ENCODE results near the gene MLLT10. TPM values are rescaled to one million over a fixed set of nuclear protein-coding genes. Genes with fewer than 3 reads are reported as not detected.

Gene MLLT10
- total and polyA plus RNA-seq, 5 experiments from 2014 or later, result 3.5 to 64.7 (median 4.6) TPM

DNA sequence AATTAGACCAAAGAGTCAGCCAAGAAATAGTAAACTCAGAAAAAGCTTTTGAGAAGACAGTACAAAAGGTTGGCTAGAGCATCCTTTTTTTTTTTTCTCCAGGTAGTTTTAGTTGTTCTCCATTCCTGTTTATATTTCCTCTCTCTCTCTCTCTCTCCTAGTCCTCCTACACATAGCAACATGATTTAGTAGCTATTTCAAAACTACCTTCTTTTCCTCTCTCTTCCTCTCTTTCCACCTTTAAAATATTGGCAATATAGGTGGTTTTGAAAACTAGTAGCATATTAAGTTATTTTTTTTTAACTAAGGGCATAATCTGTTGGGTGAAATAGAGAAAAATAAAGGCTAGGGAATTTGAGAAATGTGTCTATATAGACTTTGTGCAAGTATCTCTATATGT, 13.5 kb upstream of the MLLT10 start:
- Mint-ChIP-seq H3K9me3 (no peaks in the 10 kb centered on the region), H3K27me3 (peaks cover 53 to 88% (median 69%) of the 10 kb centered on the region in 5 donors), H3K27ac (no peak overlapping the region), H3K4me1 (peaks cover 24 to 52% (median 44%) of the 10 kb centered on the region in 4 donors), H3K36me3 (peaks cover 0 to 5% (median 3%) of the 10 kb centered on the region in 3 donors), H3K4me3 (peak overlapping the region in 6 of 10 donors; percentile 4 to 52 (median 38))
- no peak for ATAC-seq
- POLR2A ChIA-PET, result interaction anchor here (0.9 to 3.4 kb wide), 2 partner anchors 12 to 27 kb away, joined by 3 to 11 read pairs; partner anchors contain the start of gene MLLT10
- DNase-seq, result no peak

GRCh38 chr10:21520949-21521348, 13.1 kb upstream of the MLLT10 start:
- ATAC-seq (no peak), DNase-seq (no peak)
- POLR2A ChIA-PET, result interaction anchor here (0.9 to 3.4 kb wide), 2 partner anchors 12 to 28 kb away, joined by 3 to 11 read pairs; partner anchors contain the start of gene MLLT10
- Mint-ChIP-seq H3K4me3 (peak overlapping the region in 2 of 10 donors; percentile 3 to 39), H3K9me3 (no peaks in the 10 kb centered on the region), H3K4me1 (peaks cover 23 to 51% (median 44%) of the 10 kb centered on the region in 4 donors), H3K27ac (peak overlapping the region in 1 of 10 donors; percentile 31), H3K27me3 (peaks cover 50 to 87% (median 65%) of the 10 kb centered on the region in 5 donors), H3K36me3 (peaks cover 0 to 5% (median 3%) of the 10 kb centered on the region in 3 donors)

GRCh38 chr10:21521751-21522533, 12.1 kb upstream of the MLLT10 start:
- Mint-ChIP-seq H3K4me1 (peaks cover 26 to 53% (median 46%) of the 10 kb centered on the region in 4 donors), H3K27me3 (peaks cover 53 to 90% (median 68%) of the 10 kb centered on the region in 5 donors), H3K36me3 (peaks cover 0 to 5% (median 3%) of the 10 kb centered on the region in 3 donors), H3K27ac (no peak overlapping the region), H3K4me3 (no peak overlapping the region), H3K9me3 (no peaks in the 10 kb centered on the region)
- no peak for DNase-seq
- POLR2A ChIA-PET, result no interaction called here
- no peak for ATAC-seq

- Mint-ChIP-seq H3K4me1 (peaks cover 23 to 52% (median 44%) of the 10 kb centered on the region in 4 donors), H3K9me3 (no peaks in the 10 kb centered on the region), H3K27ac (no peak overlapping the region), H3K27me3 (peaks cover 50 to 88% (median 66%) of the 10 kb centered on the region in 5 donors), H3K36me3 (peaks cover 0 to 5% (median 3%) of the 10 kb centered on the region in 3 donors), H3K4me3 (no peak overlapping the region)
- ATAC-seq (no peak), DNase-seq (no peak)
- POLR2A ChIA-PET, result interaction anchor here (0.7 to 0.8 kb wide), 2 partner anchors 10 to 11 kb away, joined by 3 read pairs; no protein-coding TSS in a partner anchor
These were observed 11.2 kb upstream of the MLLT10 start for GRCh38 chr10:21522631-21523406.

DNA sequence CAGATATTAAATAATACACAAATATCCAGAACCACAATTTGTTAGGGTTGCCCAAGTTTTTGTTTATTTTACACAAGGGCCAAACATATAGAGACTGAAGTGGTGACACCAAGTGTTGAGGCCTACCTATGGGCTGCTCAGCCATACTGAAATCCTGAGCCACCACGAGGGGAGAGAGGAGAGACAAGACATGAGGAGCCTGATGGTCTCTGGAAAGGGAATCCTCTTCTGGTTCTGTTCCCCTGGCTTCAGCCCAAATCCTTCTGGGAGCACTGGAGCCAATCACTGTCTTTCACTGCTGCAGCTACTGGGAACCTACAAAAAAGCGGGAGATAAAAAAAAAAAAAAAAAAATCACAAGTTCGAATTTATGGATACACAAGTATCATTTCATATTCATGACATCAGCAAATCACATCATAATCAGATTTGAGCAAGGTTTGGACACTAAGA, 10.4 kb upstream of the MLLT10 start:
- Mint-ChIP-seq H3K4me3 (peak overlapping the region in 5 of 10 donors; percentile 10 to 68 (median 39)), H3K4me1 (peaks cover 18 to 50% (median 38%) of the 10 kb centered on the region in 4 donors), H3K27ac (peak overlapping the region in 2 of 10 donors; percentile 29 to 65), H3K27me3 (peaks cover 44 to 81% (median 65%) of the 10 kb centered on the region in 5 donors), H3K36me3 (peaks cover 0 to 5% (median 3%) of the 10 kb centered on the region in 3 donors), H3K9me3 (no peaks in the 10 kb centered on the region)
- ATAC-seq, result no peak
- no peak for DNase-seq
- POLR2A ChIA-PET, result interaction anchor here (0.6 to 0.8 kb wide), 2 partner anchors 9 to 28 kb away, joined by 3 to 4 read pairs; no protein-coding TSS in a partner anchor

DNA sequence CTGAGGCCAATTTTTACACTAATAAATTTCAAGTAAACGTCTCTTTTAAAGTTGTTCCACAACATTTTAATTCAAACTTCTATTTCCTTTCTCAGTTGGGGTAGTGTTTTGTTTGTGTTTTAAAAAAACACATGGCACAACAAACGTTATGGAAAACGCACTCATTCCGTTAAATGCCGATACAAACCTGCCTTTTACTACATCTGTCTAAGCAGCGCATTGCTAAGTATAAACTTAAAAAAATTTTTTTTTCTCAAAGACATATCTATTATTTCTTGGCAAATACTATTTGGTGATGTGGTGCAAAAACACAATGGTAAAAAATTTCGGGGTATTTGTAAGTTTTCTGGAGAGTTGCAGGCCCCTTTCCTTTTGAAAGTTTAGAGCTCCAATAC, 9.9 kb upstream of the MLLT10 start:
- Mint-ChIP-seq H3K4me3 (no peak overlapping the region), H3K9me3 (no peaks in the 10 kb centered on the region), H3K27ac (no peak overlapping the region), H3K36me3 (peaks cover 0 to 5% (median 3%) of the 10 kb centered on the region in 3 donors), H3K4me1 (peaks cover 18 to 45% (median 35%) of the 10 kb centered on the region in 4 donors), H3K27me3 (peaks cover 44 to 75% (median 60%) of the 10 kb centered on the region in 5 donors)
- POLR2A ChIA-PET, result interaction anchor here (0.5 to 0.8 kb wide), 3 partner anchors 9 to 28 kb away, joined by 3 to 5 read pairs (median 4); no protein-coding TSS in a partner anchor
- ATAC-seq (no peak), DNase-seq (no peak)

DNA sequence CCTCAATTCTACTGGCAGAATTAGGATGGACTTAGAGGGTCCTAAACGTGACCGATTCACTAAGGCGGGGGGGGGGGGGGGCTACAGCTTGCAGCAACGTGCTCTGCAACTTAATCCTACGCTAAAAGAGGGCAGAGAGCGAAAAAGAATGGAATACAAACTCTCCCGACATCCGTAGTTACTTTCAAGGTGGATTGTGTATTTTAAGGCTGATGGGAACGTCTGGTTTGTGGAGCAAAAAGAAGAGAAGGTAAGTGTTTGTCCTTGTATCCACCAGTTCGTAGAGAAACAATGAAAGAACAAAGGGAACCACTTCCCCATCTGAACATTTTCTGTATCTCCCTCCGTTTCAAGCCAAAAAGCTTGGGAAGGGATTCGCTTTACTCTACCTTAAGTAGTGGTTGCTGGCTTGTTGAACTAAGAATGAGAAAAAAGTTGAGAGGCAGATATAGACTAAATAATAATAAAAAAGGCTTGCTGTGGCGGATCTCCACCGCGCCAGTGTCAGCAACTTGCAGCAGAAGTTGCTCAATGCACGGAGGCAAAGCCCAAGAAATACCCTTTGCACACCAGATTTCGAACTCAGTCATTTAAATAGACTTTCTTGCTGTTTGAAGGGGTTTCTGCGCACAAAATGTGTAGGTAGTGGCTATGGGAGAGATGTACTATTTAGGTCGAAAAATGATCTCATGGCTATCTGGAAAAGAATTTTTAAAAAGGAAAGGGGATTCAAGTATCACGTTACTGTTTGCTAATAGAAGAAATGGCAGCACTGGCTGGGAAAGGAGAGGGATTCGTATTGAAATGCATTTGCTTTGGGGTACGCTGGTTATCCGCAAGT, 9.3 kb upstream of the MLLT10 start:
- peak overlapping the region; percentile 18 to 97 (median 90) for H3K27ac Mint-ChIP-seq
- H3K27me3 Mint-ChIP-seq, result peaks cover 44 to 69% (median 53%) of the 10 kb centered on the region in 5 donors
- POLR2A ChIA-PET, result interaction anchor here (0.5 to 1.2 kb wide), 8 partner anchors 9 to 912 kb away, joined by 3 to 6 read pairs (median 4); no protein-coding TSS in a partner anchor
- H3K9me3 Mint-ChIP-seq, result no peaks in the 10 kb centered on the region
- peaks cover 0 to 5% (median 3%) of the 10 kb centered on the region in 3 donors for H3K36me3 Mint-ChIP-seq
- peaks cover 18 to 40% (median 31%) of the 10 kb centered on the region in 4 donors for H3K4me1 Mint-ChIP-seq
- DNase-seq (peak in 2 of 10 donors; percentile 23 to 31), ATAC-seq (no peak)
- peak overlapping the region; percentile 79 to 96 (median 92) for H3K4me3 Mint-ChIP-seq

- H3K27ac Mint-ChIP-seq, result peak within 1 kb of the TSS; percentile 82 to 97 (median 94)
- ATAC-seq, result peak; percentile 48 to 78
- POLR2A ChIA-PET, result interaction anchor here (0.6 to 1.2 kb wide), 6 partner anchors 9 to 911 kb away, joined by 3 to 6 read pairs (median 4); no protein-coding TSS in a partner anchor
- peaks cover 36 to 61% (median 46%) of the 10 kb centered on the region in 5 donors for H3K27me3 Mint-ChIP-seq
- peak in 8 of 10 donors; percentile 28 to 69 (median 46) for DNase-seq
- H3K36me3 Mint-ChIP-seq, result peaks cover 0 to 5% (median 3%) of the 10 kb centered on the region in 3 donors
- peaks cover 15 to 32% (median 25%) of the 10 kb centered on the region in 4 donors for H3K4me1 Mint-ChIP-seq
- no peaks in the 10 kb centered on the region for H3K9me3 Mint-ChIP-seq
- H3K4me3 Mint-ChIP-seq, result peak within 1 kb of the TSS; percentile 83 to 96 (median 94)
These were observed 8.5 kb upstream of the MLLT10 start, which contains the start of gene SKIDA1 for GRCh38 chr10:21525367-21526187. SKIDA1 (minus strand) TSS chr10:21525682; CDS start chr10:21517822, 7,860 bp downstream.

- H3K9me3 Mint-ChIP-seq, result no peaks in the 10 kb centered on the region
- DNase-seq, result peak in 9 of 10 donors; percentile 33 to 74 (median 44)
- peak overlapping the region; percentile 83 to 96 (median 92) for H3K4me3 Mint-ChIP-seq
- H3K4me1 Mint-ChIP-seq, result peaks cover 15 to 31% (median 23%) of the 10 kb centered on the region in 4 donors
- peaks cover 0 to 5% (median 3%) of the 10 kb centered on the region in 3 donors for H3K36me3 Mint-ChIP-seq
- POLR2A ChIA-PET, result interaction anchor here (0.6 to 1.4 kb wide), 9 partner anchors 8 to 911 kb away, joined by 3 to 9 read pairs (median 3); partner anchors contain the start of gene DNAJC1
- H3K27me3 Mint-ChIP-seq, result peaks cover 30 to 53% (median 39%) of the 10 kb centered on the region in 5 donors
- peak; percentile 44 to 57 for ATAC-seq
- peak overlapping the region; percentile 82 to 97 (median 94) for H3K27ac Mint-ChIP-seq
These were observed 7.7 kb upstream of the MLLT10 start for GRCh38 chr10:21526188-21526859.
